GM19328 (cell line): Measurements from ENCODE around the gene PRKAG2.

Source experiments
- ATAC-seq: cut with Tn5 transposase; IDR thresholded peaks from one replicate; pipeline ENCODE4 v1.9.1; 2021; ENCODE audit warnings: mild to moderate bottlenecking, moderate library complexity; ENCODE audit not compliant: unreplicated experiment

PRKAG2 gene

GRCh38 chr7:151775547-151776443, 101.1 kb downstream of the PRKAG2 start:
- ATAC-seq: no peak

- no peak for ATAC-seq
These were observed 102.0 kb downstream of the PRKAG2 start for GRCh38 chr7:151774951-151775350.

- no peak for ATAC-seq
These were observed 103.1 kb downstream of the PRKAG2 start for GRCh38 chr7:151773797-151774196.

GRCh38 chr7:151770232-151770631, 106.7 kb downstream of the PRKAG2 start:
- no peak for ATAC-seq

- no peak for ATAC-seq
These were observed 107.6 kb downstream of the PRKAG2 start for GRCh38 chr7:151769188-151769821.

- no peak for ATAC-seq
These were observed 108.1 kb downstream of the PRKAG2 start for GRCh38 chr7:151768805-151769187.

GRCh38 chr7:151767557-151767956, 109.4 kb downstream of the PRKAG2 start:
- no peak for ATAC-seq

- no peak for ATAC-seq
These were observed 112.6 kb downstream of the PRKAG2 start for GRCh38 chr7:151764056-151764920.

GRCh38 chr7:151763420-151763984, 113.4 kb downstream of the PRKAG2 start:
- ATAC-seq: no peak

- ATAC-seq: no peak
These were observed 114.2 kb downstream of the PRKAG2 start for GRCh38 chr7:151762583-151763245.

GRCh38 chr7:151761957-151762356, 115.0 kb downstream of the PRKAG2 start:
- ATAC-seq: no peak

GRCh38 chr7:151761231-151761630, 115.7 kb downstream of the PRKAG2 start:
- no peak for ATAC-seq

- ATAC-seq: no peak
These were observed 117.3 kb downstream of the PRKAG2 start for GRCh38 chr7:151759591-151760042.

GRCh38 chr7:151758622-151759540, 118.0 kb downstream of the PRKAG2 start:
- ATAC-seq: no peak

- ATAC-seq: no peak
These were observed 119.6 kb downstream of the PRKAG2 start for GRCh38 chr7:151757274-151757673.

GRCh38 chr7:151756866-151757265, 120.0 kb downstream of the PRKAG2 start:
- no peak for ATAC-seq

GRCh38 chr7:151756076-151756731, 120.7 kb downstream of the PRKAG2 start:
- ATAC-seq: no peak

GRCh38 chr7:151755131-151755801, 121.6 kb downstream of the PRKAG2 start:
- ATAC-seq: no peak
